Astrocyte (in vitro differentiated cells and primary cell): Measurements from ENCODE around the gene EXOC3L2. TPM values are rescaled to one million over a fixed set of nuclear protein-coding genes. Genes with fewer than 3 reads are reported as not detected.

ENCODE experiments used
- DNase-seq: peaks from one replicate; pipeline ENCODE4 v3.0.0-alpha.2; 2010; ENCODE audit warnings: low read depth
- FAIRE-seq: peaks from 2 replicates; lab custom pipeline; 2011; peaks lifted over from hg19 to GRCh38; lab: Jason Lieb, UNC
- H2AFZ ChIP-seq: 2 replicates; pipeline ENCODE4 v1.6.0; 2012; ENCODE audit warnings: low read depth, low read length, inconsistent platforms
- H3K27ac ChIP-seq: 2 replicates; pipeline ENCODE4 v1.5.1; 2011; ENCODE audit warnings: low read depth, low read length, inconsistent platforms
- H3K27me3 ChIP-seq: 2 replicates; pipeline ENCODE4 v1.6.0; 2011; ENCODE audit warnings: low read length, inconsistent platforms; ENCODE audit not compliant: insufficient read depth
- H3K36me3 ChIP-seq: 2 replicates; pipeline ENCODE4 v1.5.1; 2011; ENCODE audit warnings: low read length, inconsistent platforms; ENCODE audit not compliant: insufficient read depth
- H3K4me1 ChIP-seq: 2 replicates; pipeline ENCODE4 v1.5.1; 2011; ENCODE audit warnings: low read length, inconsistent platforms; ENCODE audit not compliant: insufficient read depth
- H3K4me2 ChIP-seq: 2 replicates; pipeline ENCODE4 v1.6.0; 2012; ENCODE audit warnings: low read length, inconsistent platforms
- H3K4me3 ChIP-seq: 2 replicates; pipeline ENCODE4 v1.5.1; 2011; ENCODE audit warnings: low read depth, mild to moderate bottlenecking, low read length, inconsistent platforms; ENCODE audit not compliant: insufficient read depth
- H3K79me2 ChIP-seq: 2 replicates; pipeline ENCODE4 v1.6.0; 2012; ENCODE audit warnings: mild to moderate bottlenecking, low read length, inconsistent platforms; ENCODE audit not compliant: insufficient read depth
- H3K9ac ChIP-seq: 2 replicates; pipeline ENCODE4 v1.6.0; 2012; ENCODE audit warnings: mild to moderate bottlenecking, low read length, inconsistent platforms
- H3K9me3 ChIP-seq: 2 replicates; pipeline ENCODE4 v1.5.1; 2012; ENCODE audit warnings: low read depth, mild to moderate bottlenecking, low read length, inconsistent platforms; ENCODE audit not compliant: insufficient read depth
- H4K20me1 ChIP-seq: 2 replicates; pipeline ENCODE4 v1.6.0; 2012; ENCODE audit warnings: low read length, inconsistent platforms; ENCODE audit not compliant: insufficient read depth
- H3K27ac Mint-ChIP-seq: one replicate; pipeline ENCODE4 v1.8.0; 2021; ENCODE audit warnings: mild to moderate bottlenecking, mixed read lengths; ENCODE audit not compliant: unreplicated experiment
- H3K27me3 Mint-ChIP-seq: one replicate; pipeline ENCODE4 v1.8.0; 2021; ENCODE audit warnings: low read depth, mixed read lengths; ENCODE audit not compliant: unreplicated experiment
- H3K36me3 Mint-ChIP-seq: one replicate; pipeline ENCODE4 v1.8.0; 2021; ENCODE audit warnings: low read depth, mixed read lengths; ENCODE audit not compliant: unreplicated experiment
- H3K4me1 Mint-ChIP-seq: one replicate; pipeline ENCODE4 v1.8.0; 2021; ENCODE audit warnings: low read depth, mixed read lengths; ENCODE audit not compliant: unreplicated experiment
- H3K4me3 Mint-ChIP-seq: one replicate; pipeline ENCODE4 v1.8.0; 2021; ENCODE audit warnings: mild to moderate bottlenecking, moderate library complexity, mixed read lengths; ENCODE audit not compliant: unreplicated experiment
- H3K9me3 Mint-ChIP-seq: one replicate; pipeline ENCODE4 v1.8.0; 2021; ENCODE audit warnings: mild to moderate bottlenecking, mixed read lengths; ENCODE audit not compliant: unreplicated experiment
- EZH2 ChIP-seq: IDR thresholded peaks from 2 replicates; pipeline ENCODE4 v1.6.1; 2012; ENCODE audit warnings: mild to moderate bottlenecking, low read length, inconsistent platforms; ENCODE audit not compliant: insufficient read depth
- total RNA-seq: library from RNA; stranded (reverse); gene quantifications from 2 replicates; pipeline ENCODE4 v1.2.1, GENCODE V29; 2021
- TF ChIP-seq, protein P1 (sequence below): IDR thresholded peaks from 2 replicates; pipeline ENCODE4 v1.5.1; 2011; ENCODE audit warnings: low read depth, mild to moderate bottlenecking, inconsistent platforms, low read length, moderate library complexity; ENCODE audit not compliant: insufficient read depth

EXOC3L2 gene
- total RNA-seq, 1 donor from 2014 or later, result 0.61 TPM

DNA sequence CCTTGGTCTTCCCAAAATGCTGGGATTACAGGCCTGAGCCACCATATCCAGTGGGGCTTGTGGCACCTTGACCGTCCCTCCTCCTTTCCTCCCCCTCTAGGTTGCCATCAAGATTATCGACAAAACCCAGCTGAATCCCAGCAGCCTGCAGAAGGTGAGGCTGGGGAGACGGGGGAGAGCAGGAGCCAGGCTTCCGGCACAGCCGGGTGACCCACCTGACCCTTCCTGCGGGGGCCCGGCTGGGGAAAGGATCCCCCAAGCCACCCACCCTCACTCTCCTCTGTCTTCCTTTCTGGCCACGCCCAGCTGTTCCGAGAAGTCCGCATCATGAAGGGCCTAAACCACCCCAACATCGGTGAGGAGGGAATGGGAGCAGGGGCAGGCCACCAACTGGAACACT lies 17.8 kb upstream of the EXOC3L2 start:
- H3K36me3 ChIP-seq, result peaks cover 3% of the 10 kb centered on the region

GRCh38 chr19:45262570-45262969 lies 17.4 kb upstream of the EXOC3L2 start:
- Mint-ChIP-seq H3K4me3 (no peak overlapping the region), H3K27ac (no peak overlapping the region), H3K36me3 (peaks cover 15% of the 10 kb centered on the region), H3K9me3 (no peaks in the 10 kb centered on the region), H3K27me3 (no peaks in the 10 kb centered on the region), H3K4me1 (peaks cover 3% of the 10 kb centered on the region)
- Histone ChIP-seq H3K27me3 (no peaks in the 10 kb centered on the region), H4K20me1 (peaks cover 28% of the 10 kb centered on the region), H2AFZ (no peak overlapping the region), H3K4me1 (no peaks in the 10 kb centered on the region), H3K9ac (no peak overlapping the region), H3K36me3 (peaks cover 3% of the 10 kb centered on the region), H3K4me2 (no peak overlapping the region), H3K79me2 (peaks cover 8% of the 10 kb centered on the region), H3K27ac (no peak overlapping the region), H3K9me3 (no peaks in the 10 kb centered on the region), H3K4me3 (no peak overlapping the region)
- DNase-seq (no peak), FAIRE-seq (no peak)
- TF ChIP-seq, protein P1, sequence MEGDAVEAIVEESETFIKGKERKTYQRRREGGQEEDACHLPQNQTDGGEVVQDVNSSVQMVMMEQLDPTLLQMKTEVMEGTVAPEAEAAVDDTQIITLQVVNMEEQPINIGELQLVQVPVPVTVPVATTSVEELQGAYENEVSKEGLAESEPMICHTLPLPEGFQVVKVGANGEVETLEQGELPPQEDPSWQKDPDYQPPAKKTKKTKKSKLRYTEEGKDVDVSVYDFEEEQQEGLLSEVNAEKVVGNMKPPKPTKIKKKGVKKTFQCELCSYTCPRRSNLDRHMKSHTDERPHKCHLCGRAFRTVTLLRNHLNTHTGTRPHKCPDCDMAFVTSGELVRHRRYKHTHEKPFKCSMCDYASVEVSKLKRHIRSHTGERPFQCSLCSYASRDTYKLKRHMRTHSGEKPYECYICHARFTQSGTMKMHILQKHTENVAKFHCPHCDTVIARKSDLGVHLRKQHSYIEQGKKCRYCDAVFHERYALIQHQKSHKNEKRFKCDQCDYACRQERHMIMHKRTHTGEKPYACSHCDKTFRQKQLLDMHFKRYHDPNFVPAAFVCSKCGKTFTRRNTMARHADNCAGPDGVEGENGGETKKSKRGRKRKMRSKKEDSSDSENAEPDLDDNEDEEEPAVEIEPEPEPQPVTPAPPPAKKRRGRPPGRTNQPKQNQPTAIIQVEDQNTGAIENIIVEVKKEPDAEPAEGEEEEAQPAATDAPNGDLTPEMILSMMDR, result no peak
- no peak for TF ChIP-seq EZH2

More for the DNA sequence above, 17.8 kb upstream of the EXOC3L2 start:
- Histone ChIP-seq H2AFZ (no peak overlapping the region), H3K79me2 (peaks cover 8% of the 10 kb centered on the region), H3K27me3 (no peaks in the 10 kb centered on the region), H3K4me3 (no peak overlapping the region), H3K4me1 (no peaks in the 10 kb centered on the region), H3K9me3 (no peaks in the 10 kb centered on the region), H3K4me2 (no peak overlapping the region), H4K20me1 (peaks cover 27% of the 10 kb centered on the region), H3K27ac (no peak overlapping the region), H3K9ac (no peak overlapping the region)
- H3K27ac Mint-ChIP-seq, result no peak overlapping the region
- FAIRE-seq (no peak), DNase-seq (no peak)
- peaks cover 3% of the 10 kb centered on the region for H3K4me1 Mint-ChIP-seq
- TF ChIP-seq, protein P1, result no peak
- no peak for TF ChIP-seq EZH2
- H3K36me3 Mint-ChIP-seq, result peaks cover 15% of the 10 kb centered on the region
- no peaks in the 10 kb centered on the region for H3K27me3 Mint-ChIP-seq
- H3K9me3 Mint-ChIP-seq, result no peaks in the 10 kb centered on the region
- H3K4me3 Mint-ChIP-seq, result no peak overlapping the region

GRCh38 chr19:45258862-45259261 lies 13.7 kb upstream of the EXOC3L2 start:
- Histone ChIP-seq H3K9ac (no peak overlapping the region), H2AFZ (no peak overlapping the region), H3K27ac (no peak overlapping the region), H3K36me3 (no peaks in the 10 kb centered on the region), H3K9me3 (no peaks in the 10 kb centered on the region), H3K27me3 (no peaks in the 10 kb centered on the region), H3K4me3 (no peak overlapping the region), H3K4me2 (no peak overlapping the region), H4K20me1 (peaks cover 50% of the 10 kb centered on the region), H3K79me2 (peaks cover 36% of the 10 kb centered on the region), H3K4me1 (no peaks in the 10 kb centered on the region)
- no peak for DNase-seq
- TF ChIP-seq EZH2, result no peak
- TF ChIP-seq, protein P1, result no peak
- no peak overlapping the region for H3K4me3 Mint-ChIP-seq
- peaks cover 2% of the 10 kb centered on the region for H3K4me1 Mint-ChIP-seq
- no peaks in the 10 kb centered on the region for H3K9me3 Mint-ChIP-seq
- H3K27ac Mint-ChIP-seq, result no peak overlapping the region
- peaks cover 4% of the 10 kb centered on the region for H3K36me3 Mint-ChIP-seq
- FAIRE-seq, result no peak
- H3K27me3 Mint-ChIP-seq, result no peaks in the 10 kb centered on the region
